ENCODE measurements around the gene RBL1.
"Not testable (repeated sequence)": the region's sequence is repeated elsewhere in the genome, so short reads cannot be mapped to it uniquely, and the experiment has no call there.

RBL1 gene

DNA sequence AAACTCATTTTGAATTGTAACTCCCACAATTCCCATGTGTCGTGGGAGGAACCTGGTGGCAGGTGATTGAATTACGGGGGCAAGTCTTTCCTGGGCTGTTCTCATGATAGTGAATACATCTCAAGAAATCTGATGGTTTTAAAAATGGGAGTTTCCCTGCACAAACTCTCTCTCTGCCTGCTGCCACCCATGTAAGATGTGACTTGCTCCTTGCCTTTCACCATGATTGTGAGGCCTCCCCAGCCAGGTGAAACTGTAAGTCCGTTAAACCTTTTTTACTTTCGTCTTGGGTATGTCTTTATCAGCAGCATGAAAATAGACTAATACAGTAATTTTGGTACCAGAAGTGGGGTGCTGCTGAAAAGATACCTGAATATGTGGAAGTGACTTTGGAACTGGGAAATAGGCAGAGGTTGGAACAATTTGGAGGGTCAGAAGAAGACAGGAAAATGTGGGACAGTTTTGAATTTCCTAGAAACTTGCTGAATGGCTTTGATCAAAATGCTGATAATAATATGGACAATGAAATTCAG lies 102.9 kb downstream of the RBL1 start:
- DNase-seq = no peak

DNA sequence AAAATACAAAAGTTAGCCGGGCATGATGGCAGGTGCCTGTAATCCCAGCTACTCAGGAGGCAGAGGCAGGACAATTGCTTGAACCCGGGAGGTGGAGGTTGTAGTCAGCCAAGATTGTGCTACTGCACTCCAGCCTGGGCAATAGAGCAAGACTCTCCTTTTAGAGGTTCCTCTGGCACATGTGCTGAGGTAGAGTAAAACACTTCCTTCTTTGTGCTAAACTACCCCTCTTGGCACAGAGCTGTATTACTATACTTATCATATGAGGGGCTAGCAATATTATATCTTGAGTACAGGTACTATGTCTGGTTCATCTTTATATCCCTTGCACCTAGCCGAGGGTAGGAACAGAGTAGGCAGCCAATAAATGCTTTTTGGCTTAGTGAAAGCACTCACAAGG lies 104.1 kb downstream of the RBL1 start:
- no peak for DNase-seq

DNA sequence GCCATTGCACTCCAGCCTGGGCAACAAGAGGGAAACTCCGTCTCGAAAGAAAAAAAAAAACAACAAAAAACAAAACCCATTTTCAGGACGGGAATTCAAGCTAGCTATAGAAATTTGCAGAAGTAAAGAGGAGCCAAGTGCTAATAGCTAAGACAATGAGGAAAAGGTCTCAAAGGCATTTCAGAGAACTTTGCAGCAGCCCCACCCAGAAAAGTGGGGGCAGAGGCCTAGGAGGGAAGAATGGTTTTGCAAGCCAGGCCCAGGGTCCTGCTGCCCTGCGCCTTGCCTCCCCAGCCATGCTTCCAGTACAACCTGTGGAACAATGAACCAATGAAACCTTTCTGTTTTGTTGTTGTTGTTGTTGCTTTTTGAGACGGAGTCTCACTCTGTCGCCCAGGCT lies 106.0 kb downstream of the RBL1 start:
- DNase-seq = no peak

DNA sequence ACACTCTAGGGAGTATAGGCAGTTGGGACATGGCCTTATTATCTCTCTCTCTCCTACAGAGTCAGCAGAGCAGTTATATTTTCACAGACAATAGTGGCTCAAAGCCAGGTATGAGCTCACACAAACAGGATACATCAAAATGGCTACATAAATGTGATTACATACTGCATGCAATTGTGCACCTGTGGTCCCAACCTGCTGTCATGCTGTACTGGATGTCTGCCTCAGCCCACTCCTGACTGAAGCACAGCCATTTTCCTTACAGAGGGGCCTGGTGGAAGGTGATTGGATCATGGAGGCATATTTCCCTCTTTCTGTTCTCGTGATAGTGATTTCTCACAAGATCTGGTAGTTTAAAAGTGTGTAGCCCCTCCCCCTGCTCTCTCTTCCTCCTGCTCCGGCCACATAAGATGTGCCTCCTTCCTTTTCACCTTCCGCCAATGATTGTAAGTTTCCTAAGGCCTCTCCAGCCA lies 107.3 kb downstream of the RBL1 start:
- no peak for DNase-seq

DNA sequence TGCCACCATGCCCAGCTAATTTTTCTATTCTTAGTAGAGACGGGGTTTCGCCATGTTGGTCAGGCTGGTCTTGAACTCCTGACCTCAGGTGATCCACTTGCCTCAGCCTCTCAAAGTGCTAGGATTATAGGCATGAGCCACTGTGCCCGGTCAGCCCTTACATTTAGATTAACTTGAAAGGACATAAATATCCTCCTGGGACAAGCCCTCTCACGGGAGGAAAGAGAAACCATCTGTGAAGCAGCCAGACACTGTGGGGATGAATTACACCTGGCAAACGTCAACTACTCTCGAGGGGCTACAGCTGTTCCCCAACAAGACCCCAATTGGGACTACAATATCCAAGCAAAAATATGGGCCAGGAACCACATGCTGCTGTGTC lies 111.5 kb downstream of the RBL1 start:
- DNase-seq = no peak

GRCh38 chr20:36975099-36975818 lies 120.5 kb downstream of the RBL1 start:
- peak; percentile 61 for DNase-seq

GRCh38 chr20:36974660-36975059 lies 121.1 kb downstream of the RBL1 start:
- no peak for DNase-seq

GRCh38 chr20:36971103-36971502 lies 124.7 kb downstream of the RBL1 start:
- DNase-seq = no peak

DNA sequence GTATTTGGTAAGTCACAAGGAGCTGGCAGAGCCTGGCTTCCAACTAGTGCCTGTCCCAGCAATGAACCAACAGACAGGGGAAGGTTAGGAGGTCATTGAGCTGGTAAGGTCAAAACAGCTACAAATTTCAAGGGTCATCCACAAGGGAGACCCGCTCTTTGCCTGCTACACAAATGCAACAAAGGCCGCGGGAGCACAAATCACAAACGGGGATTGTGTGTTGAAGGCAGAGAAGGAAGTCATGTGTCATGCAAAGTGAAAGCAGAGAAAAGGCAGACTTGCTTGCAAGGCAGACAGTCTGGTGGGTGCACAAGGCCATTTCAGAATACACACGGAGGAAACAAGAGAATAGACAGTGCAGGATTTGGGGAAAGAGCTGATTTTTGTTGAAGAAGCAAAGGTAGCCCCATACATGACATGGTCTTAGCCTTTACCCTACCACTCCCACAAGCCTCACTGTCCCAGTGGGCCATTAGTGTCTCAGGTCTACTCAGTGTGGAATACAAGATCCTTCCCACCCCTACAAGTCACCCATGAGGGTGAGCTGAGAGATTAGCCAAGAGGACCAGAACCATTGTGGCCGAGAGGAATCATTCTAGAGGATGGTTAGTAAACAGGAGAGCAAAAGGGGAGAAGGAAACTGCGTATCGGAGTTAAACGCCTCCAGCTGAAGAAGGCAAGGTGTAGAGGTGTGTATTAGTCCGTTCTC lies 126.2 kb downstream of the RBL1 start:
- DNase-seq = no peak

- no peak for DNase-seq
These were observed 126.7 kb downstream of the RBL1 start for GRCh38 chr20:36969051-36969450.

GRCh38 chr20:36967636-36968035 lies 128.2 kb downstream of the RBL1 start:
- DNase-seq = no peak

- DNase-seq = not testable (repeated sequence)
These were observed 128.8 kb downstream of the RBL1 start for GRCh38 chr20:36966965-36967364.

GRCh38 chr20:36962354-36962941 lies 133.3 kb downstream of the RBL1 start:
- not testable (repeated sequence) for DNase-seq

GRCh38 chr20:36959242-36959641 lies 136.6 kb downstream of the RBL1 start:
- no peak for DNase-seq

GRCh38 chr20:36957875-36958667 lies 137.7 kb downstream of the RBL1 start:
- no peak for DNase-seq

GRCh38 chr20:36956674-36957073 lies 139.1 kb downstream of the RBL1 start:
- DNase-seq = no peak

GRCh38 chr20:36956016-36956415 lies 139.8 kb downstream of the RBL1 start:
- no peak for DNase-seq

GRCh38 chr20:36951979-36952738 lies 143.6 kb downstream of the RBL1 start:
- no peak for DNase-seq

DNA sequence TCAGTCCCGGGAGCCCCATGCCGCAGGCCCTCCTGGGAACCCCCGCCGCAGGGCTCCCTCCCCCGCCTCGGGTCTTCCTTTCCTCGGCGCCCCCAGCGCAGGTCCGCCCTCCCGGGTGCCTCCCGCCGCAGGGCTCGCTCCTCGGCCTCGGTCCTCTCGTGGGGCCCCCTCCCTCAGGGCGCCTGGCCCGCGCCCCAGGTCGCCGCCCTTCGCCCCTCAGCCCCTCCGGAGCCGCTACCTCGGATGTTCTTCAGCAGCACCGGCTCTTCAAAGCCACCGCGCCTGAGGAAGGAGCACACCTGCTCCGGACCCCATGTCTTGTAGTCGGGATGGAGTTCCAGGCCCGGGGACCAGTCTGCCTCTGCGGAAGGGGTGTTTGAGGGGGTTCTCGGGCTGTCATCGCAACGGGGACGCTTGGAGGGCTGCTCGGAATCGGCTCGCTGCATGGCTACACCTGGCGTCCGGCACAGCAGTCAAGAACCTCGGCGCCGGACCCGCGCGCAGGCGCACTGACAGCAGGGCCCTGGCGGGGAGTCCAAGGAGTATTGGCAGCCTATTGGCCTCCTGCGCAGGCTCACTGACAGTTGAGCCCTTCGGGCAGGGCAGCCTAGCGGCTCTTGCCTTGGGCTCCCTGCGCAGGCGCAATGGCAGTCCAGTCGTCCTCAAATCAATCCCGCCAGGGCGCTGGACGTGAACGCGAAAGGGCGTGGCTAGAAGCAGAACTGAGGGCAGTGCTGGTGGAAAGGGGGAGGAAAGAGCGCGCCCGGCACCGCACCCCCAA lies 144.4 kb downstream of the RBL1 start, which contains the start of gene SAMHD1:
SAMHD1 (minus strand) TSS at position 511 of the 781 bp plus-strand sequence; CDS start at position 446, 65 bp downstream.
- DNase-seq = peak; percentile 98

DNA sequence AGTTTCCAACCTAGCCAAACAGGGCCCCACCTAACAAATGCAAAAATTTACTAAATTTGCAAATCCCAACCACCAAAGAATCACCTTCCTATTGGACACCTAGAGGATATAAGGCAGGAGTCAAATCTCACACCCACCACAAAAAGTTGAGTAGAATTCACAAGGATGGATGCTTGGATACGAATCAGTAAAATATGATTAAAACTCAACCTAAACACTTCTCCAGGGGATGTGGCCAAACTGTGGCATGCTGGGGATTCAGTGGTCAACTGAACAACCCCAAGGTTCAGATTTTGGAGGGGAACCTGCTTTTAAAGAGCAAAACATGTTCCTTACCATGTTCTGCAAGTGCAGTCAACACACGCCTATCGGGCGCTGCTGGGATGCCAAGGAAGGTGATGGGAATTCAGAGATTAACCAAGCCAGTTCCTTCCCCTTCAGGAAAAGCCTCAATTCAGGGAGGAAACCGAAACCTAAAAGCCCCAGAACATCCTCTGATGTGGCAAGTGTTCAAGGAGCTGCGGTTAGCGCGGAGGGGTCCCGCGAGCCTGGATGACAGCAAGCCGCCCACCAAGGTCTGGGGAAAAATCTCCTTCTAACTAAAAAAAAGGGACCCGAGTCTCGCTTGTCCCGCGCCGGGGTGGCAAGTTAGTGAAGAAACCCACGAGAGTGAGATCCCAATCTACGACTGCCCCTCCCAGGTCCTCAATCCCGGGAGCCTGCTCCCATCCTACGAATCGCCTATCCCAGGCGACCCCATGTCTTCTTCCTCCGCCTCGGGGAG lies 145.2 kb downstream of the RBL1 start:
- peak; percentile 37 for DNase-seq
